Activated naive CD4-positive, alpha-beta T cell treated with anti-CD3 and anti-CD28 coated beads, Interleukin-2, amount 50 U/mL, for 72 hours (primary cell): Measurements from ENCODE around the gene RSPO4. TPM values are rescaled to one million over a fixed set of nuclear protein-coding genes. Genes with fewer than 3 reads are reported as not detected.

ENCODE experiments used
- ATAC-seq, 2 donors: fragments of 150-1000 bp; cut with Tn5 transposase; 2 replicates each; pipeline ENCODE4 v1.10.0; 2021; ENCODE audit warnings: mild to moderate bottlenecking in 2 of 2, moderate library complexity in 2 of 2
- DNase-seq, 2 donors: peaks; one replicate each; pipeline ENCODE4 v3.0.0; 2021 to 2022; ENCODE audit warnings: low spot score in 2 of 2
- H3K27ac Mint-ChIP-seq, 2 donors: one replicate each; pipeline ENCODE4 v1.8.0; 2022; ENCODE audit warnings: mild to moderate bottlenecking in 2 of 2, mixed read lengths in 2 of 2
- H3K36me3 Mint-ChIP-seq, 2 donors: one replicate each; pipeline ENCODE4 v1.8.0; 2022; ENCODE audit warnings: mixed read lengths in 2 of 2
- H3K9me3 Mint-ChIP-seq, 2 donors: one replicate each; pipeline ENCODE4 v1.8.0; 2022; ENCODE audit warnings: mixed read lengths in 2 of 2
- total RNA-seq, 2 donors: library from RNA; stranded (reverse); gene quantifications; one replicate each; pipeline ENCODE4 v1.2.3, GENCODE V29; 2022

Gene RSPO4
- total RNA-seq, 2 donors from 2014 or later, result not detected

DNA sequence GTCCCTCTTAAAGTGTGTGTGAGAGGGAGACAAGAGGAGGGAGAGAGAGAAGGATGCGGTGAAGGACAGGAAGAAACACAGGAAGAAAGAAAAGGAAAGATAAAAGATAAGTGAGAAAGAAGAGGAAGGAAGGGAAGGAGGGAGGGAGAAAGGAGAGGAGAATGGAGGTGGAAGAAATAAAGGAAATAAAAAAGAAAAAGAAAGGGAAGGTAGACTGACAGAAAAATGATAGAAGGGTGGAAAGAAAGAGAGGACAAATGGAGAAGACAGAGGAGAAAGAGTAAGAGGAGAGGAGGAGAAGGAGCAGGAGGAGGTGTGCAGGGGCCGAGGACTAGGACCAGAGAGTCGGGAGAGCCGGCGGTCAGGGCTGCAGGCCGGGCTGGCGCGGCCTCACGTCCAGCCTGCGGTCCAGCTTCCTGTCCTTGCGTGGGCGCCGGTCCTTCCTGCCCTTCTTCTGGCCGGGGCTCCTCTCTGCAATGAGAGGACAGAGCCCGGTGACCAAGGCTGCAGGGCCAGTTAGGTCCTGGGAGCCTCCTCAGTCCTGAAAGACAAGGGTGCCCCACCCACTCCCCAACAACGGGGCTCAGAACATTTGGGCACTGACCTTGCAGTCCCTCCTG is 42.0 kb downstream of the RSPO4 start:
- ATAC-seq, result no peak
- DNase-seq, result no peak

DNA sequence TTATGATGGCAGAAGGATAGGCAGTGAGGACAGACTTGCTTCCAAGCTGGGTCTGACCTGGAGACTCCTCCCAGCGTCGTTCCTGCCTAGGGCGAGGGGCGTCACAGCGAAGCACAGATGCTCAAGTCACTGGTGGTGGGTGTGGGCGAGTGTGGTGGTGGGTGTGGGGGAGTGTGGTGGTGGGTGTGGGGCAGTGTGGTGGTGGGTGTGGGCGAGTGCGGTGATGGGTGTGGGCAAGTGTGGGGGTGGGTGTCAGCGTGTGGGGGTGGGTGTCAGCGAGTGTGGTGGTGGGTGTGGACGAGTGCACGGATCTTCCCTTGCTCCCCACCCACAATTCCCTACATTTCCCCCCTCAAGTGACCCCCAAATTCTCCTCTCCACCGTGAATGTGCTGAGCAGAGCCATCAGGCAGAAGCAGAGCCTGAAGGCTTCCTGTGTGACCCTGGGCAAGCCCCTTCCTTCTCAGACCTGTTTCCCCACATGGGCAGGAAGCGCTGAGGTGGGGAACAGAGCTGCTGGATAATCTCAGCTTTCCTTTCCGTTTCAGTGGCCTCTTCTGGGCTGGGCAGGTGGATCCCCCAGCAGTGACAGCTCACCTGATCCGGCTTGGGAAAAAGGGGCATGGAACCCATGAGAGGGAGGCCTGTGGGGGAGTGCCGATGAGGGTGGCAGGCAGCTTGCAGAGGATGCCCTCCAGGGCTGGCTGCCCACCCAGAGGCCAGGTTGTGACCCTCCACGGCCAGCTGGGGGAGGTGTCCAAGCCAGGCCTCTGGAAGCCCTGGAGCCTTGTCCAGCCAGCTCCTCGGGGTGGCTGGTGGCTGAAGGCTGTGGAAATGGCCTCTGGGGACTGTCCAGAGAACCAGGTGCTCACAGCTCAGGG is 42.9 kb downstream of the RSPO4 start:
- DNase-seq (no peak), ATAC-seq (no peak)
- Mint-ChIP-seq H3K36me3 (no peaks in the 10 kb centered on the region), H3K9me3 (no peaks in the 10 kb centered on the region), H3K27ac (no peak overlapping the region)

More for the DNA sequence above, 42.0 kb downstream of the RSPO4 start:
- Mint-ChIP-seq H3K36me3 (no peaks in the 10 kb centered on the region), H3K9me3 (no peaks in the 10 kb centered on the region), H3K27ac (no peak overlapping the region)

DNA sequence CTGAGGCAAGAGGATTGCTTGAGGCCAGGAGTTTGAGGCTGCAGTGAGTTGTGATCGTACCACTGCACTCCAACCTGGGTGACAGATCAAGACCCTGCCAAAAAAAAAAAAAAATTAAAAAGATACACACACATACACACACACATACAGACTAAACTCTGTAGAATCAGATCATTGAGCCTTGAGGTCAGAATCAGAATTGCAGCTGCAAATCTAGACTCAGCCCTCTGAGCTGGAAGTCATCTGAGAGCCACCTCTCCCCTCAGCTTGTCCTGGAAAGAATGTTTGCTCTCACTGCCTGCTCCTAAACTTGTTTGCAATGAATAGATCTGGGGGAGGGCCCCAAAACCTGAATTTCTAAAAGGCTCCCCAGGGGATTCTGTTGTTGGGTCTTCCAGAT is 44.6 kb downstream of the RSPO4 start:
- ATAC-seq (no peak), DNase-seq (no peak)
- Mint-ChIP-seq H3K27ac (no peak overlapping the region), H3K9me3 (no peaks in the 10 kb centered on the region), H3K36me3 (no peaks in the 10 kb centered on the region)

DNA sequence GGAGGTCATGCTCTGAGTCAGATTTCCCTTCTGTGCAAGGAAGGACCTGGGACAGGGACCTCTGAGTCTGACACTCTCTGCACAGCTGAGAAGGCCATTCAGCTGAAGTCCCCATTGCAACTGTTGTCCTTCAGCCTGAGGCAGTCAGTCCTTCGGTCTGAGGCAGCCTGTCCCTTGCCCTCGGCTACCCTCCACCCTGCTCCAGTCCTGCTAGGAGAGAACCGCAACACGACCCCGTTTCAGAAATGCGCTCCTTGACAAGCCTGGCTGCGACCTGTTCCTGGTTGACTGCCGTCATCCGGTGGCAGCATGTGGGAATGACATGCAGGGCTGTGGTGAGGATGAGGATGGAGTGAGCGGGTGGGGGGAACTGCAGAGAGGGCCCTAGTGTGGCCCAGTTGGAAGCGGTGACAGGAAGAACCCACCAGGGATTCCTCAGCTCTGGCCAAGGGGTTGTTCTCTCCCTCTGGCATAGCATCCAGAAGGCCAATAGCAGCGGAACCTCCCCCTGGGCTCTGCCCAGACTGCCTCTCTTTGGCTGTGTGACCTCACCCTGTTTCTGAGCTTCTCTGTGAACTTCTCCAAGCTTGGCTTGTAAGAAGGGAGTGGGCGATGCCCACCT is 45.7 kb downstream of the RSPO4 start:
- ATAC-seq, result peak; percentile 88 to 91
- Mint-ChIP-seq H3K9me3 (no peaks in the 10 kb centered on the region), H3K27ac (no peak overlapping the region), H3K36me3 (no peaks in the 10 kb centered on the region)
- DNase-seq, result peak; percentile 70 to 80

DNA sequence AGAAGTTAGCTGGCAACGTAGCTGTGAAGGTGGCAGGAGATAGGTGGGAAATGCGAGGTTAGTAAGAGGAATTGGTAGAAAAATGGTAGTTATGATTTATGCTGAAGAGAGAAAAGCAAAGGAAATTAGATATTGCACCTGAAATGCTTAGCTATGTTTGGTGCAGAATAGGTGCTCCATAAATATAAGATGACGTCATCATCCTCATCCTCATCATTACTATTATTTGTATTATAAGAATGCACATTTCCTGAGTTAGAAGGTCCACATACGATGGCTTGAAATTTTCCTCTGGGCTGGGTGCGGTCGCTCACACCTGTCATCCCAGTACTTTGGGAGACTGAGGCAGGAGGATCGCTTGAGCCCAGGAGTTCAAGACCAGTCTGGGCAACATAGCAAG is 46.5 kb downstream of the RSPO4 start:
- DNase-seq, result no peak
- Mint-ChIP-seq H3K36me3 (no peaks in the 10 kb centered on the region), H3K27ac (no peak overlapping the region), H3K9me3 (no peaks in the 10 kb centered on the region)
- no peak for ATAC-seq

DNA sequence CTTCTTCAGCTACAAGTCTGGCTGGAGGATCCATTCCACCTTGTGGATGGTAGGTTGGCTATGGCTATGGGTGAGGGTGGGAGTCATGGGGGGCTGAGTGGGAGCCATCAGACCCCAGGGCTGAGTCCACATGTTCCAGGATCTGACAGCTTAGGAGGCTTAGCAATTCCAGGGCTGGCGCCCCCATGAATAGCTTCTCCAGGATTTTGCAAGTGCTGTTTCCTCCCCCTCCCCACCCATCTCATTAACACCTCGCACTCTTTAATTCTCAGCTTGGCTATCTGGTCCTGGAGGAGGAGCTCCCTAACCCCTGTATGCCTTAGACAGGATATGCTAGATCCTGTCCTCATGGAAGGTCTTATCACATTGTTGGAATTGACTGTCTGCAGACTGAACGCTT is 47.0 kb downstream of the RSPO4 start:
- H3K36me3 Mint-ChIP-seq, result no peaks in the 10 kb centered on the region
- DNase-seq, result no peak
- H3K9me3 Mint-ChIP-seq, result no peaks in the 10 kb centered on the region
- no peak for ATAC-seq
- H3K27ac Mint-ChIP-seq, result no peak overlapping the region

DNA sequence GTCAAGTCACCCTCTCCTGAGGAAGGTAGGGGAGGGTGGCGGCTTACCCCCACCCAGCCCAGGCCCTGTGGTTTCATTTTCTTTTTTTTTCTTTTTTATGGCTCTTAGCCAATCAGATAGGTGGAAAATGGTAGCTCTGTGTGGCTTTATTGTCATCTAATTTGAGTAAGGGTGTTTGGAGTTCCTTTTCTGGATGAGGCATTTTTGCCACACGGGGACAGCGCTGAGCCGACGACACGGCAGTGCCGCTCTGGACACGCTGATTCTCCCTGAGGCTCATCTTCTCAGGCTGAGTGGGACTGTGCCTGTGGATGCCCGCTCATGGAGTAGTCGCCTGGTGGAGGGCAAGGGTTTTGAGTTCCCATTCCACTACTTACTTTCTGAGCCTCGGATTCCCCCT is 48.4 kb downstream of the RSPO4 start:
- no peak for DNase-seq
- ATAC-seq, result no peak
- no peaks in the 10 kb centered on the region for H3K9me3 Mint-ChIP-seq
- H3K27ac Mint-ChIP-seq, result no peak overlapping the region
- no peaks in the 10 kb centered on the region for H3K36me3 Mint-ChIP-seq

DNA sequence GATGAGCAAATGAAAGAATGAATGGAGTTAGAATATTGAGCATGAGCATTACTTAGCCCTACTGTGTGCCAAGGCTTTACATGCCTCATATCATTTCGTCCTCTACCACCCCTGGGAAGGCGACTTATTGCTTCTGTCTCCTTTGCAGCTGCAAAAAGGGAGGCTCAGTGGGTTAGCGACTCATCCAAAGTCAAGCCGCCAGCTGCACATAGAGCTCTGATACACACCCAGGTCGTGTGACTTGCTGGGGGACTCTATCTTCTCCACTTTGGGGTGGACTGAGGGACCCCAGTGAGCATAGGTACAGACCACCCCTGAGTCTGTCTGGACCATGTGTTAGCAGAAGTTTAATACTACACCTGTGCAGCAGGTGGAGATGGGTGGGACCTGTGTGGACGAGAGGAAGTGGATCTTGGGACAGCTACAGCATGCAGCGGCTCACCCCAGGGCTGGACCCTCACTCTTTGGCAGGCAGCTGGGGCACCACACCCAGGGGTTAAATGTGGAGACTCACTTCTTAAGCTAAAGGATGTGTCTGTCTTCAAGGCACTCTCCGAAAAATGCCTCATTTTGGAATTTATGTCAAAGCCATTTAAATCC is 49.8 kb downstream of the RSPO4 start:
- Mint-ChIP-seq H3K36me3 (no peaks in the 10 kb centered on the region), H3K27ac (no peak overlapping the region), H3K9me3 (no peaks in the 10 kb centered on the region)
- ATAC-seq, result no peak
- peak in 1 of 2 donors; percentile 35 for DNase-seq

DNA sequence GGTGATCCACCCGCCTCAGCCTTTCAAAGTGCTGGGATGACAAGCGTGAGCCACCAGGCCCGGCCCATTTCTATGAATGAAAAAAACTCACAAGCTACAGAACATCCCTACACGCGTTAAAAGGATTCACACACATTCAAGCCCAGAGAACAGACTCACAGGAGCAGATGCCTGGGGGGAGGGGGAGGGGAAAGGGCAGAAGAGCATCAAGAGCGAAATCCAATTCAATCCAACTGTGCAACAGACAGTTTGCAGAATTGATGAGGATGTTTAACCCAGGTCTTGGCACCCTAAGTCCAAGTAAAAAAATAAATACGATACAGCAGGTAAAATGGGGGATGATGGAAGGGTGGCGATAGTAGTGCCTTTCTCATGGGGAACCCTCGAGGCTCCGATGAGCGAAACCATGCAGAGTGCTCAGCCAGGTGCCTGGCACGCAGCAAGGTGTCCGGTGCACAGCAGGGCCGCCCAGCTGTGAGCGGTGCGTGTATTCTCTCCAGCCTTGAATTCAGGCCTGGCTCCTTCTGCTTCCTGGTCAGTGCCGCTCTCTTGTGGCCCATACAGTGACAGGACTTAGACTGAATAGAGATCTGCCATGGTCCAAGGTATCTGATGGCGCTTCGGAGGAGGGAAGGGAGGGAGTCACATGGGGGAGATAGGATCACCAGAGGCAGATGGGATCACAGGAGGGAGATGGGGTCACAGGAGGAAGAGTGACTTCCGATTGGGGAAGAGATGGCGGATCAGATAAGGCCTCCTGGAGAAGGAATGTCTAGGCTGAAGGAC is 50.5 kb downstream of the RSPO4 start:
- ATAC-seq (no peak), DNase-seq (peak in 1 of 2 donors; percentile 44)
- no peaks in the 10 kb centered on the region for H3K9me3 Mint-ChIP-seq
- no peak overlapping the region for H3K27ac Mint-ChIP-seq
- no peaks in the 10 kb centered on the region for H3K36me3 Mint-ChIP-seq

DNA sequence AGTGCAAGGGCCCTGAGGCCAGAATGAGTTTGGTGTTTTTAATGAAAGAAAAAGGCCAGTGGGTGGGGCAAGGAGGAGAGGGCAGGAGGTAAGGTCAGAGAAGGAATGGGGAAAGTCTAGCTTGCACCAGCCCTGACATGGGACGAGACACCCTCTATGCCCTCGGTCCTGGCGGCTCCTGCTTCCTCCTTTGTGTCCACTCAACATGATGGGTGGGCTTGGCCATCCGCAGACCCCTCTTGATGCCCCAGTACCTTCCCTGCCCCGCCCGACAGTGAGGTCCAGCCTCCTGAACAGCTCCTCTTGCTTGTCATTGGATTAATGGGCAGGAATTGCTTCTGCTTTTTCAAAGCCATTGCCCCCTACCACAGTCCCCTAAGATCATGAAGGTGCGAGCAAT is 52.4 kb downstream of the RSPO4 start:
- peak in 1 of 2 donors; percentile 9 for DNase-seq

DNA sequence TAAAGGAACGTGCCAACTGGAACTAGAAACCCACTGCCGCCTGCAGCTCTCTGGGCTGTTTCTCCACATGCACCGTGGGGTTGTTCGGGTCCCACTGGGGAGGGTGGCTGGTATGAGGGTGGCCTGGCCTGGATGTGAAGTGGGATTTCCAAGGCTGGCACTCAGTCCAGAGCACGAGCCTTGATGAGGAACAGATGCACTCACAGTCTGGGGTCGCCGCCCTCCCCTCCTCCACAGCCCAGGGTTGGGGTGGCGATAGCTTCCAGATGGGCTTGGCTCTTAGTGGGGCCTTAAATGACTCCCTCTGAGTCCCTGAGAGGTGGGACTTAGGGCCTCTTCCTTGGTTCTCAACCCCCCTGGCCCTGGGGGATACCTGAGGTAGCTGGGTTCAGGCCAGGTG is 55.3 kb downstream of the RSPO4 start:
- DNase-seq (no peak), ATAC-seq (no peak)
- H3K36me3 Mint-ChIP-seq, result no peaks in the 10 kb centered on the region
- H3K27ac Mint-ChIP-seq, result no peak overlapping the region
- no peaks in the 10 kb centered on the region for H3K9me3 Mint-ChIP-seq

More for the DNA sequence above, 52.4 kb downstream of the RSPO4 start:
- H3K27ac Mint-ChIP-seq, result peak overlapping the region in 1 of 2 donors; percentile 16
- H3K36me3 Mint-ChIP-seq, result no peaks in the 10 kb centered on the region
- no peak for ATAC-seq
- H3K9me3 Mint-ChIP-seq, result no peaks in the 10 kb centered on the region

DNA sequence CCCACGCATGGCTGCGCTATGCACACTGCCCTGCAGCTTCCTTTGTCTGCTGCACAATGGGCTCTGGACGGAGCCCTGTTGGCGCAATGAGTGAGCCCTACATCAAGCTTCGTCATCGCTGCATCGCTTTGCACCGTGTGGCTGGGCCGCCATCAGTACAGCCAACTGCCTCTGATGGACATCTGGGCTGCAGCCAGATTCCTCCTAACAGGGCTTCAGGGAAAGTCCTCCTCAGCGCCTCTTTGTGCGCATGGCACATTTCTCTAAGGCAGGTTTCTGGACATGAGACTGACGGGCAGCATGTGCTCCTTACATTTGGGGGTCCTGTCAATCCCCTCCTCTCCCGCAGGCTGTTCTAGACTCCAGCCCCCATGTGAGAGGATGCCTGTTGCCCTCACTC is 56.3 kb downstream of the RSPO4 start:
- H3K9me3 Mint-ChIP-seq, result no peaks in the 10 kb centered on the region
- H3K36me3 Mint-ChIP-seq, result no peaks in the 10 kb centered on the region
- no peak overlapping the region for H3K27ac Mint-ChIP-seq
- peak in 1 of 2 donors; percentile 13 for DNase-seq
- no peak for ATAC-seq

DNA sequence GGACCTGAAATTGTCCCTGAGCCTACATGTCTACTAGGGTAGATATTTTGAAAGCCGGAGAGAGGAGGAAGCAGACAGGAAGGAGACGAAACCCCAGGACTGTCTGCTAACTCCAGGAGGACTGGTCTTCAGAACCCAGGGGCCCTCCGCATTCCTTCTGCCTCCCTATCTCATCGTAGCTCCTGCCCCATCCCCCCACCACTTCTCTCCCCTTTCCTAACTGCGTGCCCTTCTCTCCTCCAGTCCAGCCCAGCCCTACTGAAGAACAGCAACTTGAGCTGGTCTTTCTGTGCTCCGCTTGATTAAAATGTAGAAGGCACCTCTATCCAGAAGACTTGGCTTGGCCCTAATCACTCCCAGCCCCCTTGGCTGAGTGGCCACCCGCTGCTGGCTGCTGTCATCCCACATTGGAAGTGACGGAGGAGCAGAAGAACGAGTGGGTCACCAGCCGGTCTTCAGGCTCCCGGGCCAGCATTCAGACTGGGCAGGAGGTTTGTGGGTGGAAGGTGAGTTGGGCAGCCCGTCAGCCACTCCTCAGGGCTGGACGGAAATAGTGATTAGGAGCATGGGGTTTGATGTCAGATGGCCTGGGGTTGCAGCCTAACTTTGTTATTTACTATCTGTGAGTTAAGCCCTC is 57.2 kb downstream of the RSPO4 start:
- ATAC-seq (no peak), DNase-seq (peak in 1 of 2 donors; percentile 14)
- no peaks in the 10 kb centered on the region for H3K36me3 Mint-ChIP-seq
- no peaks in the 10 kb centered on the region for H3K9me3 Mint-ChIP-seq
- H3K27ac Mint-ChIP-seq, result no peak overlapping the region

DNA sequence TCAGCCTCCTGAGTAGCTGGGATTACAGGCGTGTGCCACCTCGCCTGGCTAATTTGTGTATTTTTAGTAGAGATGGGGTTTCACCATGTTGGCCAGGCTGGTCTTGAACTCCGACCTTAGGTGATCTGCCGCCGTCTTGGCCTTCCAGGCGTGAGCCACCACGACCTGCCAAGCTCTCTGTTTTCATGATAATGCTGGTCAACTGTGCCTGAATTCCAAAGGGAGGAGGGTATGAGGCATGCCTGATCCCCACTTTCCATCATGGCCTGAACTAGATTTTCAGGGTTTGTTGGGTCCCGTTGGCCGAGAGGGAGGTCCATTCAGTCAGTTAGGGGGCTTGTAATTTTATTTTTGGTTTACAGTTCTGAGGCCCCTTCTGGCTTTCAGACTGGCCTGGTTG is 58.0 kb downstream of the RSPO4 start:
- peak in 1 of 2 donors; percentile 48 for DNase-seq
- no peaks in the 10 kb centered on the region for H3K9me3 Mint-ChIP-seq
- ATAC-seq, result no peak
- no peaks in the 10 kb centered on the region for H3K36me3 Mint-ChIP-seq
- no peak overlapping the region for H3K27ac Mint-ChIP-seq

DNA sequence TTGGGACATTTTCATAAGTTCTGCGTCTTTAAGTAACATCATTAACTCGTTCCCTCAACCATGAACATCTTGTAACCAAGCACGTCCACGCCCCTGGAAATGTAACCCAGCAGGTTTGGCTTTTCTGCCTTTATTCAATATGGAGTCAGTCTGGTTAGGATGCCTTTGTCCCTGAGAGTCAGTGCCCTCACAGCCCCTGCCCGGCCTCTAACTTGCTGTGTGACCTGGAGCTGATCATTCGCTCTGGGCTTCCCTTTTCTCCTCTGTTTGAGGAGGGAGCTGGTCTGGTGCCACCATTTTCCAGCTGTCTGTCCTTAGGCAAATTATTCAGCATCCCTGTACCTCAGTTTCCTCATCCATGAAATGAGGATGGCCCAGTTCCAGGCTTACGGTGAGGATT is 59.5 kb downstream of the RSPO4 start:
- H3K9me3 Mint-ChIP-seq, result no peaks in the 10 kb centered on the region
- ATAC-seq (no peak), DNase-seq (peak in 1 of 2 donors; percentile 9)
- no peak overlapping the region for H3K27ac Mint-ChIP-seq
- H3K36me3 Mint-ChIP-seq, result no peaks in the 10 kb centered on the region

DNA sequence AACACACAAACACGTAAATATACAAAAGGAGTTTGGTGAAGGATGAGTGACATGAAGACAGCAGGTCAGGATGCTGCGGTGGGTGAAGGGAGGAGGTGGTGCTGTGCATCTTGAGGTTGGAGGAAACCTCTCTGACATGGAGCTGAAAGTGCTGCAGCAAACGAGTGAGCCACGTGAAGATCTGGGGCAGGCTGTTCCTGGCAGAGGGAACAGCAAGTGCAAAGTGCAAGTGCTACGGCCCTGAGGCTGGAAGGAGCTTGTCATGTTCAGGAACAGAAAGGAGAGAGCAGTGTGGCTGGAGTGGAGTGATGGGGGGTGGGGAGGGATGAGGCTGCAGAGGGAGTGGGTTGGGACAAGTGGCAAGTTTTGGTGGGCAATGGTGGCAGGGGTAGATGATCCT is 61.2 kb downstream of the RSPO4 start:
- Mint-ChIP-seq H3K9me3 (no peaks in the 10 kb centered on the region), H3K27ac (no peak overlapping the region), H3K36me3 (no peaks in the 10 kb centered on the region)
- DNase-seq (no peak), ATAC-seq (no peak)
